ENCODE measurements around the gene SPIN2B.
A peak's percentile ranks its signal among the peaks of the same experiment; 100 is the strongest.
"Not testable (repeated sequence)": the region's sequence is repeated elsewhere in the genome, so short reads cannot be mapped to it uniquely, and the experiment has no call there.

Gene SPIN2B

DNA sequence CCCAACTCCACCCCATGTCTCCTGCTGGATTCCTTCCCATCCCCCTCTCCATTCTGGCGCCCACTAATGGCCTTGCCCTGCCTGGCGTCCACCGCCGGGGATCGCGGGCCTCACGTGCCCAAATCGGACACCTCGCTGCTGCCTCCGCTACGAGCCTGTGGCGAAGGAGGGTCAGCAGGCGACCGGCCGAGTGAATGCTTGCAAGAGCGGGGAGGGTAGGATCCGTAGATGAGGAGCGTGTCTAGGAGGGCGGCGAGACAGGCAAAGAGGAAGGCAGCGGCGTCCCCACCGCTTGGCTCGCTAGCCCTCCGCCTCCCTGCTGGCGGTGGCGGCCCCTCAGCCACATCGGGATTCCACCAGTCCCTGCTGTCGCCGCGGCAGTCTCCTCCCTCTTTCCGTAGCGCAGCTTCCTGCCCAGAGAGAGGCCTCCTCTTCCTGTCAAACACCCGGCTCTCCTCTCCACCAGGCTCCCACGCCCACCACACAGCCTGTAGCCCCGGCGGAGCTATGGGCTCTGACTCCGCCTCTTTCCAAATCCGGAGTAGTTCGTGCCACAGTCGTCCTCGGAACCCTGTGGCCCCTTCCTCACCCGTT lies at the start of gene SPIN2B:
Gene SPIN2B, minus strand, starts transcription at position 387 of the 594 bp plus-strand sequence.
- peak within 1 kb of the TSS; percentile 47 to 89 for H3K4me3 ChIP-seq (ENCODE audit: low read depth in 1 of 2, low read length in 2 of 2)
- peak within 1 kb of the TSS; percentile 96 for H3K27ac ChIP-seq (ENCODE audit: low read length)
- H3K4me1 ChIP-seq (ENCODE audit: insufficient read depth, low read length) = peaks cover 10% of the 10 kb centered on the region; the same call in 1 of the 2 replicates
- H3K4me2 ChIP-seq (ENCODE audit: insufficient read depth, low read length) = peak within 1 kb of the TSS; percentile 78
- DNase-seq (peak; percentile 92), ATAC-seq (ENCODE audit: insufficient read depth, low read depth) (peak; percentile 99)
- peaks cover 25% of the 10 kb centered on the region for H3K79me2 ChIP-seq (ENCODE audit: insufficient read depth, low read length)
- no peaks in the 10 kb centered on the region for H3K27me3 ChIP-seq (ENCODE audit: insufficient read depth, low read length, poor library complexity)
- TF ChIP-seq EZH2 (IDR thresholded peaks at IDR 0.05; ENCODE audit: borderline replicate concordance, low read depth, low read length, severe bottlenecking) = no peak
- TF ChIP-seq, protein P1, sequence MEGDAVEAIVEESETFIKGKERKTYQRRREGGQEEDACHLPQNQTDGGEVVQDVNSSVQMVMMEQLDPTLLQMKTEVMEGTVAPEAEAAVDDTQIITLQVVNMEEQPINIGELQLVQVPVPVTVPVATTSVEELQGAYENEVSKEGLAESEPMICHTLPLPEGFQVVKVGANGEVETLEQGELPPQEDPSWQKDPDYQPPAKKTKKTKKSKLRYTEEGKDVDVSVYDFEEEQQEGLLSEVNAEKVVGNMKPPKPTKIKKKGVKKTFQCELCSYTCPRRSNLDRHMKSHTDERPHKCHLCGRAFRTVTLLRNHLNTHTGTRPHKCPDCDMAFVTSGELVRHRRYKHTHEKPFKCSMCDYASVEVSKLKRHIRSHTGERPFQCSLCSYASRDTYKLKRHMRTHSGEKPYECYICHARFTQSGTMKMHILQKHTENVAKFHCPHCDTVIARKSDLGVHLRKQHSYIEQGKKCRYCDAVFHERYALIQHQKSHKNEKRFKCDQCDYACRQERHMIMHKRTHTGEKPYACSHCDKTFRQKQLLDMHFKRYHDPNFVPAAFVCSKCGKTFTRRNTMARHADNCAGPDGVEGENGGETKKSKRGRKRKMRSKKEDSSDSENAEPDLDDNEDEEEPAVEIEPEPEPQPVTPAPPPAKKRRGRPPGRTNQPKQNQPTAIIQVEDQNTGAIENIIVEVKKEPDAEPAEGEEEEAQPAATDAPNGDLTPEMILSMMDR (IDR thresholded peaks at IDR 0.05; ENCODE audit: borderline replicate concordance, extremely low read depth, low read length, poor library complexity, severe bottlenecking) = no peak
- H4K20me1 ChIP-seq (ENCODE audit: insufficient read depth, low read length) = no peaks in the 10 kb centered on the region
- peak within 1 kb of the TSS; percentile 96 for H2AFZ ChIP-seq (ENCODE audit: low read depth, low read length)
- peaks cover 6% of the 10 kb centered on the region; the same call in 1 of the 2 replicates for H3K36me3 ChIP-seq (ENCODE audit: insufficient read depth, low read length)
- H3K9ac ChIP-seq (ENCODE audit: low read depth, low read length) = peak within 1 kb of the TSS; percentile 88
- H3K9me3 ChIP-seq (ENCODE audit: insufficient read depth, low read length, severe bottlenecking) = no peaks in the 10 kb centered on the region

DNA sequence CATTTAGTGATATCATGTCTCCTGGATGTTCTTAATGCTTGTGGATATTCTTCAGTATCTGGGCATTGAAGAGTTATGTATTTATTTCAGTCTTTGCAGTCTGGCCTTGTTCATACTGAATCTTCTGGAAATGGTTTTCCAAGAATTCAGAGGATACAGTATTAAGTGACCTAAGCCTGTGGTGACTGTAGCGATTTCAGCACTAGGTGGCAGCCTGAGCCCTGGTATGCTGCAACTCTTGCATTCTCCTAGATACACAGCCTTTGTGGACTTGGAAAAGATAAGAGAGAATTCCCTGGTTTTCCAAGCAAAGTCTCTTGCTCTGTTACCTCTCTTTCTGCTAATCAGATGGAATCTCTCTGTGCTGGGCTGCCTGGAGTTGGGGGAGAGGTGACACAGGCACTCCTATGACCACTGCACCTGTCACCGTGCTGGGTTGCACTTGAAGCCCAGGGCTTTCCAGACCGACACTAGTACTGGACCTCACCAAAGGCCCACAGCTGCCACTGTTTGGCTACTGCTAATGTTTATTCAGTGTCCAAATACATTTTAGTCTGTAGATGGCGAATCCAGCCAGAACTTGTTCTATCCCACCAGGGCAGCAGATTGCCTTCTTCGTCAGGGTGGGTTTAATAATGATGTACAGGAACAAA lies 35.2 kb upstream of the SPIN2B start:
- TF ChIP-seq, protein P1 (IDR thresholded peaks at IDR 0.05; ENCODE audit: borderline replicate concordance, extremely low read depth, low read length, poor library complexity, severe bottlenecking) = peak; percentile 57
- TF ChIP-seq EZH2 (IDR thresholded peaks at IDR 0.05; ENCODE audit: borderline replicate concordance, low read depth, low read length, severe bottlenecking) = no peak
- no peaks in the 10 kb centered on the region for H3K27me3 ChIP-seq (ENCODE audit: insufficient read depth, low read length, poor library complexity)
- H3K36me3 ChIP-seq (ENCODE audit: insufficient read depth, low read length) = no peaks in the 10 kb centered on the region; the same call in 1 of the 2 replicates
- H2AFZ ChIP-seq (ENCODE audit: low read depth, low read length) = no peak overlapping the region
- no peak overlapping the region for H3K4me2 ChIP-seq (ENCODE audit: insufficient read depth, low read length)
- H3K79me2 ChIP-seq (ENCODE audit: insufficient read depth, low read length) = no peaks in the 10 kb centered on the region
- DNase-seq (peak; percentile 25), ATAC-seq (ENCODE audit: insufficient read depth, low read depth) (0 out of 3 replicates have a peak, but pooled peaks have one; percentile 52)
- no peaks in the 10 kb centered on the region for H4K20me1 ChIP-seq (ENCODE audit: insufficient read depth, low read length)
- H3K27ac ChIP-seq (ENCODE audit: low read length) = no peak overlapping the region
- H3K9ac ChIP-seq (ENCODE audit: low read depth, low read length) = no peak overlapping the region
- no peaks in the 10 kb centered on the region for H3K9me3 ChIP-seq (ENCODE audit: insufficient read depth, low read length, severe bottlenecking)
- H3K4me1 ChIP-seq (ENCODE audit: insufficient read depth, low read length) = peaks cover 16% of the 10 kb centered on the region
- H3K4me3 ChIP-seq (ENCODE audit: low read depth in 1 of 2, low read length in 2 of 2) = no peak overlapping the region

DNA sequence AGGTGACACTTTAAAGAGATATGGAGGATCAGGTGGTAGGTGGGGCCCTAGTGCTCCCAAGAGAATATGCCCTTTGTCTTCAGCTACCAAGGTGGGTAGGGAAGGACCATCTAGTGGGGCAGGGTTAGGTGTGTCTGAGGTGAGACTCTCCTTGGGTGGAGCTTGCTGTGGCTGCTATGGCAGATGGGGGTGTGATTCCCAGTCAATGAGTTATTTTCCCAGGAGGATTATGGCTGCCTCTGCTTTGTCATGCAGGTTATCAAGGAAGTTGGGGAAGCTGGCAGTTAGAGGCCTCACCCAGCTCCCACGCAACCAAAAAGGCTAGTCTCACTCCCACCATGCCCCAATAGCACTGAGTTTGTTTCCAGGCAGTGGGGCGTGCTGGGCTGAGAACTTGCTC lies 33.8 kb upstream of the SPIN2B start:
- peak overlapping the region; percentile 44 for H3K27ac ChIP-seq (ENCODE audit: low read length)
- 0 out of 3 replicates have a peak, but pooled peaks have one; percentile 37 for ATAC-seq (ENCODE audit: insufficient read depth, low read depth)
- peaks cover 16% of the 10 kb centered on the region for H3K4me1 ChIP-seq (ENCODE audit: insufficient read depth, low read length)
- H3K36me3 ChIP-seq (ENCODE audit: insufficient read depth, low read length) = no peaks in the 10 kb centered on the region; the same call in 1 of the 2 replicates
- H3K4me3 ChIP-seq (ENCODE audit: low read depth in 1 of 2, low read length in 2 of 2) = no peak overlapping the region
- no peaks in the 10 kb centered on the region for H3K9me3 ChIP-seq (ENCODE audit: insufficient read depth, low read length, severe bottlenecking)
- no peak overlapping the region for H3K4me2 ChIP-seq (ENCODE audit: insufficient read depth, low read length)
- no peaks in the 10 kb centered on the region for H4K20me1 ChIP-seq (ENCODE audit: insufficient read depth, low read length)
- H3K27me3 ChIP-seq (ENCODE audit: insufficient read depth, low read length, poor library complexity) = no peaks in the 10 kb centered on the region
- no peak overlapping the region for H3K9ac ChIP-seq (ENCODE audit: low read depth, low read length)
- no peak for TF ChIP-seq EZH2 (IDR thresholded peaks at IDR 0.05; ENCODE audit: borderline replicate concordance, low read depth, low read length, severe bottlenecking)
- TF ChIP-seq, protein P1 (IDR thresholded peaks at IDR 0.05; ENCODE audit: borderline replicate concordance, extremely low read depth, low read length, poor library complexity, severe bottlenecking) = no peak
- DNase-seq = no peak
- H3K79me2 ChIP-seq (ENCODE audit: insufficient read depth, low read length) = no peaks in the 10 kb centered on the region
- no peak overlapping the region for H2AFZ ChIP-seq (ENCODE audit: low read depth, low read length)

DNA sequence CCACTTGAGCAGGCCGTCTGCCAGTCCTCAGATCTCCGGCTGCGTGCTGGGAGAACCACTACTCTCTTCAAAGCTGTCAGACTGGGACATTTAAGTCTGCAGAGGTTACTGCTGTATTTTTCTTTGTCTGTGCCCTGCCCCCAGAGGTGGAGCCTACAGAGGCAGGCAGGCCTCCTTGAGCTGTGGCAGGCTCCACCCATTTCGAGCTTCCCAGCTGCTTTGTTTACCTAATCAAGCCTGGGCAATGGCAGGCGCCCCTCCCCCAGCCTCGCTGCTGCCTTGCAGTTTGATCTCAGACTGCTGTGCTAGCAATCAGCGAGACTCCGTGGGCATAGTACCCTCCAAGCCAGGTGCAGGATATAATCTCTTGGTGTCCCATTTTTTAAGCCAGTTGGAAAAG lies 30.9 kb upstream of the SPIN2B start:
- DNase-seq; H3K27ac ChIP-seq (ENCODE audit: low read length); H3K27me3 ChIP-seq (ENCODE audit: insufficient read depth, low read length, poor library complexity); ATAC-seq (ENCODE audit: insufficient read depth, low read depth); H3K36me3 ChIP-seq (ENCODE audit: insufficient read depth, low read length); H3K9ac ChIP-seq (ENCODE audit: low read depth, low read length); H3K4me3 ChIP-seq (ENCODE audit: low read depth in 1 of 2, low read length in 2 of 2); H3K79me2 ChIP-seq (ENCODE audit: insufficient read depth, low read length); H4K20me1 ChIP-seq (ENCODE audit: insufficient read depth, low read length); H3K9me3 ChIP-seq (ENCODE audit: insufficient read depth, low read length, severe bottlenecking); H3K4me2 ChIP-seq (ENCODE audit: insufficient read depth, low read length); H2AFZ ChIP-seq (ENCODE audit: low read depth, low read length): not testable (repeated sequence)
- peaks cover 16% of the 10 kb centered on the region for H3K4me1 ChIP-seq (ENCODE audit: insufficient read depth, low read length)
